Dermis blood vessel endothelial cell (primary cell): ENCODE data around the gene PTPMT1. TPM values are rescaled to one million over a fixed set of nuclear protein-coding genes. Genes with fewer than 3 reads are reported as not detected.
A peak's percentile ranks its signal among the peaks of the same experiment; 100 is the strongest.
"Not testable (repeated sequence)": the region's sequence is repeated elsewhere in the genome, so short reads cannot be mapped to it uniquely, and the experiment has no call there.

Experiments used
- DNase-seq: peaks from one replicate; pipeline ENCODE4 v3.0.0; 2010
- total RNA-seq: library from RNA; depleted of rRNA; stranded (reverse); fragments of >200 nt; gene quantifications from 2 replicates; pipeline ENCODE4 v1.2.3, GENCODE V29; 2014

The PTPMT1 gene
- total RNA-seq, 1 donor from 2014 or later = 110 TPM

DNA sequence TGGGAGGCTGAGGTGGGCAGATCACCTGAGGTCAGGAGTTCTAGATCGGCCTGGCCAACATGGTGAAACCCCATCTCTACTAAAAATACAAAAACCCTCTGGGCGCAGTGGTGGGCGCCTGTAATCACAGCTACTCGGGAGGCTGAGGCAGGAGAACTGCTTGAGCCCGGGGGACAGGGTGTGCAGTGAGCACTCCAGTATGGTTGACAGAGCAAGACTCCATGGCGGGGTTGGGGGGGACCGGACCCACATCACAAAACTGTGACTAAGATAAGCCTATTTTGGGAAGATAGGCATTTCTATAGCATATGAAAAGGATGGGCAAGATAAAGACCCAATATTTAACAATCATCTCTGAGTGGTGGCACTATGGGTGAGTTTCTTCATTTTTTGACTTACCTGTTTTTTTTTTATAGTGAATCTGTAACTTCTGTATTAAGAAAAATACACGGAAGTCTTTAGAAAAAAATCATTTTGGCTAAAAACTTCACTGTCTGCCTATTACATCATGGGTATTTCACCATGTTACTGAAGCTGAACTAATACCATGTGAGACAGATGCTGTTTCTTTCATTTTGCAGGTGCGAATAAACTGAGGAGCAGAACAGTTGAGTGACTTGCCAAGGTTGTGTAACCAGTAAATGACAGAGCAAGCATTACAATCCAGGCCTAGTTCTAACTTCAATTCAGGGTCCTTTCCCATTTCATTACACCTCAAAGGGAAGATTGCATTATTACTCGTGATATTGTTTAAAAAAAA lies 14.9 kb upstream of the PTPMT1 start:
- DNase-seq = no peak

DNA sequence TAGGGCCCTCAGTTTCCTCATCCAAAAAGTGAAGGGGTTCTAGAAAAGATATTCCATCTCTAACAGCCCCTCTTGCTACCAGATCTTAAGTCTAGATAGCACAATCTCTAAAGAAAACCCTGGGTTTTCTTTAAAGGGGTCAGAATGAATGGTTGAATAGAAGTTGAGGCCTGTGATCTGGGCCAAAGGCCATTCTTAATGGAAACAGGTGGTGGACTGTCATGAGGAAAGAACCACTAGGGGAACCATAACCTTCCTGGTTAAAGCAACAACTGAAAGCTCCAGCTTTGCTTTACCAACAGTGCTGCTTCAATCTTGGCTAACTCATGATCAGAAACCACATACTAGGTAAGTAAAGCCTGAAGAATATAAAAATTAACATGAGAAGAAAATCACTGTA lies 14.3 kb upstream of the PTPMT1 start:
- peak; percentile 60 for DNase-seq

DNA sequence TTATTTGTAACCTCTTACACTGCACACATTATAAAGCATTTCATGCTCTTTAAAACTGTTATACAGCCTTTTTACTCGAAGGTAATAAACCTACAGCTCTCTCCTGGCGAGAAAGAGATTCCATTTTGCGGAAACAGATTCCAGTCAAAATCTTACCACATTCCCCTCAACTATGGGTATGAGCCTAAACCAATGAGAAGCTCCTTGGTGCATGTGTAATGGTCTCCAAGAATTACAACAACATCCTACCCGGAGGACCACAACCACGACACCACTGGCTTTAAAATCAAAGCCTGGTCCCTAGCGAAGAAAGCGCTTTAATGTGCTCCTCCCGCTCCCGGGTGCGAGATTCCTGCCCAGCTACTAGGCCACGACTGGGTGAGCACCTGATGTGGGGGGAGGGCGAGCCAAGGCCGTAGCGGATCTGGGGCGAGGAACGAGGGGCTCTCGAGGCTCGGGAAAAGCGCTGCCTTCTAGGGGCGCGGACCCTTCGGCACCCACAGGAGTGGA lies 13.3 kb upstream of the PTPMT1 start:
- DNase-seq = peak; percentile 44

DNA sequence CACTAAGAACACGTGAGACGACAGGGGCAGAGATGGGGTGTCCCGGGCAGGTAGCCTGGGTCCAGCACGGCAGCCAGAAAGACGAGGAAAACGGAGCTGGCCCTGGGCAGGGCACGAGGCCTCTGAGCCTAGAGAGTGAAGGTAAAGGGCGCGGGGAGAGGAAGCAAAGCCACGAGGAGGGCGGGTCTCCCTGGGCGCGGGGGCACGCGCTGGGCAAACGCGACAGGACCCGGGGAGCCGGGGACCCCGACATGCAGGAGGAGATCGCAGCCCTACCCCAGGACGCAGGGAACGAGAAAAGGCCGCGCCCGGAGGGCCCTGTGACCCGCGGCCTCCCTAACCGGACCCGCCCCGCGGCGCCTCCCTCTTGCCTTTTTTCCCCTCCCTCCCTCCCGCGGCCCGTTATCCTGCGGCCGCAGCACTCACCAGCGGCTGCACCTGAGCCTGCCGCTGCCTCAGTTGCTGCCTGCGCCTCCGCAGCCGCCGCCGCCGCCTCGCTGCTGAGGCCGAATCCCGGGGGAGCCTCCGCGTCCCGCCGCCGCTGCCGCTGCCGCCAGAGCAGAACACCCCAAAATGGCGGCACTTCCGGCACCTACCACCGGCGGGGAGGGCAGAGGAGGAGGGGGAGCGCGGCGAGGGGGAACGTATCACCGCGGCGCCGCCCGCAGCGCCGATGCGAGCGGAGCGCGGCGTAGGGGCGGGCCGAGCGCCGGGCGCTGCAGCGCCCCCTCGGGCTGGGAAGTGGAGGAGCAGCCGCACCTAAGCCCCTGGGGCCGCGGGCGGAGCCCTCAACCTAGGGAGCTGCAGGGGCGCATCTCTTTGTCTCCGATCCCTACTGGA lies 12.6 kb upstream of the PTPMT1 start, which contains the start of gene CELF1:
TSS of gene CELF1 (minus strand) at position 567 of the 840 bp plus-strand sequence. CDS start 53,609 bp downstream, outside the sequence.
- peak; percentile 93 for DNase-seq

DNA sequence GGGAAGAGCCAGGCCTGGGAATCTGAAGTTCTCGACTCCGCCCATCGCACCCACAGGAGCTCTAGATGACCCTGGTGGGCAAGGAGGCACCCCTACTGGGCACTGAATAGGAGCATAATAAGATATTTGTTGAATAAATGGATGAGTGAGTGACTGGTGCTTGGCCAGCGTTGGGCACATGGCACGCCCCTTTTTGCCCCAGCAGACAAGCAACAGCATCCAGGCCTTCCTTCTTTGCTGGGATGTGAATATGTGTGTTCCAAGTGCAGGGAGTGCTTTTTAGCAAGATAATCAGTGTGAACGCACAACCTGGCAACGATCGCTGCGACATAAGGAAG lies 12.0 kb upstream of the PTPMT1 start:
- DNase-seq = peak; percentile 67

DNA sequence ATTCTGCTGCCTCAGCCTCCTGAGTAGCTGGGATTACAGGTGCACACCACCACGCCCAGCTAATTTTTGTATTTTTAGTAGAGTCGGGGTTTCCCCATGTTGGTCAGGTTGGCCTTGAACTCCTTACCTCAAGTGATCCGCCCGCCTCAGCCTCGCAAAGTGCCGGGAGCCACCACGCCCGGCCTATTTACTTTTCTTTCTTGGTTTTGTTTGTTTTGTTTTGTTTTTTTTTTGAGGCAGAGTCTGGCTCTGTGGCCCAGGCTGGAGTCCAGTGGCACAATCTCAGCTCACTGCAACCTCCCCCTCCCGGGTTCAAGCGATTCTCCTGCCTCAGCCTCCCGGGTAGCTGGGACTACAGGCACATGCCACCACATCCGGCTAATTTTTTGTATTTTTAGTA lies 8.4 kb upstream of the PTPMT1 start:
- not testable (repeated sequence) for DNase-seq

DNA sequence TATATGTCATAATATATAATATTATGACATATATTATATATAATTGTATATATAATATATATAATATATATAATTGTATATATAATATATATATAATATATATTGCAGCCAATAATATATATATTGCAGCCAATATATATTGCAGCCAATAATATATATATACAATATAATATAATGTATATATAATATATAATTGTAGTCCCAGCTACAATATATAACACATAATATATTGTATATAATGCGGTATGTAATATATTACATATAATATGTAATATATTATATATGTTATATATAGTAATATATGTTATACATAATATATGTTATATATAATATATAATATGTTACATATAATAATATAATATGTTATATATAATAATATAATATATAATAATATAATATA lies 6.7 kb upstream of the PTPMT1 start:
- no peak for DNase-seq

DNA sequence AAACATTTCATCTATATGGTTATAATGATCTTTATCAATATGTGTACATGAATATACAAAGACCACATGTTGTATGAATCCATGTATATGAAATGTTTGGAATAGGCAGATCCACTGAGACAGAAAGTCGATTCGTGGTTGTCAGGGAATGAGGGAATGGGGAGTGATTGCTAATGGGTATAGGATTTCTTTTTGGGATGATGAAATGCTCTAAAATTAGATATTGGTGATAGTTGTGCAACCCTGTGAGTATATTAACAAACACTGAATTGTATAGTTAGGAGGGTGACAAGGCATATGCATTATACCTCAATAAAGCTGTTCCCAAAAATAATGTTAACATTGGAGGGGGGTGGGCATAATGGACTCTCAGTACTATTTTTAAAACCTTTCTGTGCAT lies 5.0 kb upstream of the PTPMT1 start:
- DNase-seq = no peak

DNA sequence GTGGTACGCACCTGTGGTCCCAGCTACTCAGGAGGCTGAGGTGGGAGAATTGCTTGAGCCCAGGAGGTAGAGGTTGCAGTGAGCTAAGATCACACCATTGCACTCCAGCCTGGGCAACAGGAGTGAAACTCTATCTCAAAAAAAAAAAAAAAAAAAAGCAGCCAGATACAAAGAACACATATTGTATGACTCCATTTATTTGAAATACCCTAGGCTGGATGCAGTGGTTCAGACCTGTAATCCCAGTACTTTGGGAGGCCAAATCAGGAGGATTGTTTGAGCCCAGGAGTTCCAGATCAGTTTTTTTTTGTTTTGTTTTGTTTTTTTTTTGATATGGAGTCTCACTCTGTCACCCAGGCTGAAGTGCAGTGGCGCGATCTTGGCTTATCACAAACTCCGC lies 3.0 kb upstream of the PTPMT1 start:
- DNase-seq = not testable (repeated sequence)

DNA sequence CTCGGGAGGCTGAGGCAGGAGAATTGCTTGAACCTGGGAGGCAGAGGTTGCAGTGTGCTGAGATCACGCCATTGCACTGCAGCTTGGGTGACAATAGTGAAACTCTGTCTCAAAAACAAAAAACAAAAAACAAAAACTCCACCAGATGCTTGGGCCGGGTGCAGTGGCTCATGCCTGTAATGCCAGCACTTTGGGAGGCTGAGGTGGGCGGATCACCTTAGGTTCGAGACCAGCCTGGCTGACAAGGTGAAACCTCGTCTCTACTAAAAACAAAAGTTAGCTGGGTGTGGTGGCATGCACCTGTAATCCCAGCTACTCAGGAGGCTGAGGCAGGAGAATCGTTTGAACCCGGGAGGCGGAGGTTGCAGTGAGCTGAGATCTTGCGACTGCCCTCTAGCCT lies 1.0 kb upstream of the PTPMT1 start:
- DNase-seq = not testable (repeated sequence)

DNA sequence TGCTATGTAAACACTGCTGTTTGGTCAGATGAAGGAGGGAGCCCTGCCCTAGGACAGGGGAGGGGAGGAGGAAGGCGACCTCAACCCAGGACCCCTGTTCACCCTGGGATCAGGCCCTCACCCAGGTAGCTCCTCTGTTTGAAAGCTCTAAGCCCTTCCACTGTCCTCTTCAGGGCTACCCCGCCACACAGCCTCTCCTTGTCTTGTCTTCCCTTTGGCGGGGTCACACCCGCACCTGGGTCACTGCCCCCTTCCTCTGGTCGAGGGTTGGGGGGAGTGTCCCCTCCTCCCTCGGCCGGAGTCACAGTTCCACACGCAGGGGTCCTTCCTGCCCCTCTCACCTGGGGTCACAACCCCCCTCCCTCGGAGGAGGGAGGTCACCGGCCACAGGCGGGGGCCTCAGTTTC lies 463 bp upstream of the PTPMT1 start:
- no peak for DNase-seq

DNA sequence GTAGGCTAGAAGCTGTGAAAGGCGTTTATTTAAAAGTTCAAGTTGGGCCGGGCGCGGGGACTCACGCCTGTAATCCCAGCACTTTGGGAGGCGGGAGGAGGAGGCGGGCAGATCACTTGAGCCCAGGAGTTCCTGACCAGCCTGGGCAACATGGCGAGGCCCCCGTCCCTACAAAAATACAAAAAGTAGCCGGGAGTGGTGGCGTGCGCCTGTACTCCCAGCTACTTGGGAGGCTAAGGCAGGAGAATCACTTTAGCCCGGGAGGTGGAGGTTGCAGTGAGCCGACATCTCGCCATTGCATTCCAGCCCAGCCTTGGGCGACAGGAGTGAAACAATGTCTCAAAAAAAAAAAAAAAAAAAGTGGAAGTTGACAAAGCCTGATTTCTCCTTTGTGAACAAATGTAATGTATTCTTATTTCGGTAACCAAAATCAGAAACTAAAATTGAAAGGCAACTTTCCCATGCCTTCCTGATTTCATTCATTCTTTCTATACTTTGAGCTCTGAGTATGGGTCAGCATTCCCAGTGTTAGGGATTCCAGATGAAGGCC lies 825 bp downstream of the PTPMT1 start:
- DNase-seq = peak; percentile 32

DNA sequence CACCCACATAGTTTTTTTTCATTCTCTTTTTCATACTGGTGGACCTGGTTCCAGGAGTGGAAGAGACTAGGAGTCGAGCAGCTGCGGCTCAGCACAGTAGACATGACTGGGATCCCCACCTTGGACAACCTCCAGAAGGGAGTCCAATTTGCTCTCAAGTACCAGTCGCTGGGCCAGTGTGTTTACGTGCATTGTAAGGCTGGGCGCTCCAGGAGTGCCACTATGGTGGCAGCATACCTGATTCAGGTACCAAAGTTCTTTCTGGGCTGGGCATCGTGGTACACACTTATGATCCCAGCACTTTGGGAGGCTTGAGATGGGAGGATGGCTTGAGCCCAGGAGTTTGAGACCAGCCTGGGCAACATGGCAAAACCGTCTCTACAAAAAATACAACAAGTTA lies 4.2 kb downstream of the PTPMT1 start:
- DNase-seq = no peak

DNA sequence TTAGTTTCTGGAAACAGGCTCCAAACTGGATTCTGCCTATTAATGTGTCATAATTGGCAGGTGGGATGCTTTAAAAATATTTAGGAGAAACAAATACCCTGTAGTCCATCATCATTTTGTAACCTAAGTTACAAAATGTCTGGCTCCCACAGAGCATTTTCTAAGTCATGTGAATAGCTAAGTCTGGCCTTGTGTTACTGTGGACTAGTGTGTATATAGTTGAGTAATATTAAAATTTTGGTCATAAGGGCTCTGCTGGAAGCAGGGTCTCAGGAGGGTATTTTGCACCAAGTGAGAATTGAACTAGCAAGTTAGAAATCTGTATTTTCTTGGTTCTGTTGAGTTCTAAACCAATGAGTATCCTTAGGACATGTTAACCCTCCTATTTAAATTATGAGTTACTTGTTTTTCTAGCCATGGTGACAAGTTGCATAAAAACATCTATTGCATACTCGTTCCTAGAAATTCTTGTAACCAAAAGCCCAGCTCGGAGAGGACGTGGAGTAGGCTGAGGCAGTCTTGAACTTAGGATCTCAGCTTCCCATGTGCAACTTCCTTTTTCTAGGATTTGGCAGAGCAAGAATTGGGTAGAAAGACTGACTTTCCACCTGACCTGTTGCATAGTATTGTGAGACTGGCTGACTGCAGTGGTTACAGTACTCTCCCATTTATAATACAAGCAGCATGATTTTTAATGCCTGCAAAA lies 5.4 kb downstream of the PTPMT1 start:
- DNase-seq = no peak

DNA sequence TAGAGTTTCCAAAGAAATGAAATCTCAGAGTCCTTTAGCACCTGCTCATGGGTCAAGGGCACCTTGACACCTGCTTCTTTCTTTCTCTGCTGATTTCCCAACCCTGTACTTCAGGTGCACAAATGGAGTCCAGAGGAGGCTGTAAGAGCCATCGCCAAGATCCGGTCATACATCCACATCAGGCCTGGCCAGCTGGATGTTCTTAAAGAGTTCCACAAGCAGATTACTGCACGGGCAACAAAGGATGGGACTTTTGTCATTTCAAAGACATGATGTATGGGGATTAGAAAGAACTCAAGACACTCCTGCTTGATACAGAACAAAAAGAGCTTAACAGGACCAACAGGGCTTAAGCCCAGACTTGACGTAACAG lies 5.9 kb downstream of the PTPMT1 start:
- no peak for DNase-seq

DNA sequence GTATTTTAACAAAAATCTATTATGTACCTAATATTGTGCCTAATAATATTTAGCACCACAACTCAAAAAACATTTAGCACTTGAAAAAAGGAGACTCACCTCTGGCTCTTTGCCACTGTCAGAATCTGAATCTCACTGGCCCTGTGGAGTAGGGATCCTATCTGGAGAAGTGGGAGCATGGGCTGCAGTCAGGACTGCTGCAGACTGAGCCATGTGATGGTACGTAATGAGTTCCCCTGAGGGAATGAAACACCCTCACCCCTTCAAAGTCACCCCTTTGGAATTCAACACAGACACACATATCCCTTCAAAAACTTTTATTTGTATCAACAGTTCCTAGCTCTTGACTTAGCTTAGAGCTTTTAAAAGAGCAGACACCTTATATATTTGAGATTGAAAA lies 6.5 kb downstream of the PTPMT1 start:
- DNase-seq = no peak

DNA sequence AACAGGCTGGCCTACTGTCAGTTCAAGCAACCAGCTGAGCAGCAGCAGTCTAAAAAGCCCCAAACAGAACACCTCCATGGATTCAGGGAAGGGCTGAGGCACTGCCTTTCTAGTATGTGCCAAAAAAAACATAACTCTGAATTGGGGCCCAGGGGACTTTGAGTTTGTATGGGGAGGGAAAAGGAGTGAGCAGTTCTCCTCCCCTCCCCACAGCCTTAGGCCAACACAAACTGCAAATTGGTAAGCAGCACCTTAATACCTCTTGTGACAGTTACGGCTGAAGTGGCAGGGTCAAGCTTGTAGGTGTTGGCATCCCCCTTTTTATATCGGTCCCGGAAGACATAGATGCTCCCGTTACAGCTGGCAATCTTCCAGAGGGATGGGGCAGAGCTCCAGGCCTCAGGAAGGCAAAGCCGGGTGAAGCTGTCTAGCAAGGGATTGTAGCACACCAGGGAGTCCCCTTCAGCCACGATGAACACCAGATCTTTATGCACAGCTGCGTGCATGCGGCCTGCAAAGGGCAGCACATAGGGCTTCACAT lies 7.4 kb downstream of the PTPMT1 start:
- no peak for DNase-seq

DNA sequence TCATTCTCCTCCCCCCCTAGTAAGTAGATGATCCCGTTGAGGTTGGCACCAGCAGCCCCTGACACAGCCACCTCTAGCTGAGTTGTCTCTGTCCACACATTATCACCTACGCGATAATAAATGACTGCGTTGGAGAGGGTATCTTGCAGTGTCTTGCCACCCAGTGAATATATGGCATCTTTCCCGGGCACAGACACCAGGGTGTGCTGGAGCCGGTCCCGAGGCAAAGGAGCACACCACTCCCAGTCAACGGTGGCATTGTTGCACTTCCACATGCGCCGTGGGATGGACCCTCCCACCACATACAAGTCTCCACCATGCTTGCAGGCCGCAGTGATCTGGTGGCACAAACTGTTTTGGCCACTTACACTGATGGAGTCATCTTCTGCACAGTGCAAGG lies 7.9 kb downstream of the PTPMT1 start:
- no peak for DNase-seq

DNA sequence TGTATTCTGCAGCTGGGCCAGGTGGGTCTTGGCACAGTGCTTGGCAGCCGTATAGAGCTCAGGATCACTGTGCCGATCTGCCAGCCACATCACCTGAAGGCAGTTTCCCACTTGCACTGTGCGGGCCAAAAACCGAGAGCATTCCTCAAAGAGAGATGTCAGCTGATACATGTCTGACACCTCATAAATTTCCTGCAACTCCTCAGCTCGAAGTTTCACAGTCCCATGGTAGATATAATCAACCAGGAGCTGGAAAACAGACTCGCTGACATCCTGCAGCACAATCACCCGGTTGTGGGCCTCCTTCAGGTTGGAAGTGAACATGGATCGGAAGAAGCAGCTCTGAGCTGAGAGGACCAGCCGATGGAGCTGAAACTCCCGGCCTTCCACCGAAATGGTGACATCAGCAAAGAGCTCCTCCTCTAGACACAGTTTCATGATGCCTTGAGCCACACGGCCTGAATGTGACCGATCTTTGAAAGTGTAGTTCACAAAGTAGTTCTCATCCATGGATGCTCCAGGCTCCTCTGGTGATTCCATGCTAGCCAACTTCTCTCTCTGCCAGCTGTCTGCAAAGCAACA lies 12.2 kb downstream of the PTPMT1 start:
- DNase-seq = no peak

DNA sequence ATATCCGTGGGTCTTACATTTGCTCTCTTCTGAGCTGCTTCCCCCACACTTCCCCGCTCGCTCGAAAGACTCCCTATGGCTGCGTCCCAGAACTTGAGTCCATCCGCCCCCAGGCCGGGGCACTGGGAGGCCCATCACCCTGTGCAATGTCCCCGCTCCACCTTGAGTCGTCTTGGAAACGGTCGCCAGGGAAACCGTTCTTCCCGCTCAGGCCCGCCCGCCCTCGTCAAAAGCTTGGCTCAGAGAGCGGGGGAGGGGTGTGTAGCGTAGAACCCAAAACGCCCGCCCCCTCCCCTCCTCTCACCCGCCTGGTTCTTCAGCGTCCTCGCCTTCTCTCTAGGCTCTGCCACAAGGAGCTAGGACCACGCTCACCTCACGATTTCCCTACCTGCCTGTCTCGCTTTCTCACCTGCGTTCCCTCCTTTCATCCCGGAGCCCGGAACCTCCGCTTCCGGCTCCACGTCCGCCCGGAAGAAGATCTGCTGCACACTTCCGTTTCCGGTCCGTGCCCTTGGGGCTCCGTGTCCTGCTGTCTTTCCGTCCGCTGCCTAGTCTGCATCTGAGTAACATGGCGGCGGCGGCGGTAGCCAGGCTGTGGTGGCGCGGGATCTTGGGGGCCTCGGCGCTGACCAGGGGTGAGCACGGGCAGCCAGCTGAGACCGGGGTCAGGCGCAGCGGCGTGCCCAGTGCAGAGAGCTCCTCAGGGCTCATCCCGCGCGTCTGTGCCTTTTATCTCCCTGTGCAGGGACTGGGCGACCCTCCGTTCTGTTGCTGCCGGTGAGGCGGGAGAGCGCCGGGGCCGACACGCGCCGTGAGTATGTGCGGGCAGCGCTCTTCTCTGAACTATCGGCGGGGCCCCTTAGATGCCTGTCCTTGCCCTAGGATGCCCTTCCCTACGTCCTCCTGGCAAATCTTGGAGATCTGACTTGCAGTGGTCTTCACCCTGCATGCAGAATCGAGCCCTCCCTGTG lies 13.4 kb downstream of the PTPMT1 start, which contains the start of the genes KBTBD4 and NDUFS3:
TSS of gene KBTBD4 (minus strand) at position 447 of the 971 bp plus-strand sequence. CDS start at position 428, 19 bp downstream.
TSS of gene NDUFS3 (plus strand) at position 551 of the 971 bp plus-strand sequence. CDS start at position 569, 18 bp downstream.
- DNase-seq = peak; percentile 89

DNA sequence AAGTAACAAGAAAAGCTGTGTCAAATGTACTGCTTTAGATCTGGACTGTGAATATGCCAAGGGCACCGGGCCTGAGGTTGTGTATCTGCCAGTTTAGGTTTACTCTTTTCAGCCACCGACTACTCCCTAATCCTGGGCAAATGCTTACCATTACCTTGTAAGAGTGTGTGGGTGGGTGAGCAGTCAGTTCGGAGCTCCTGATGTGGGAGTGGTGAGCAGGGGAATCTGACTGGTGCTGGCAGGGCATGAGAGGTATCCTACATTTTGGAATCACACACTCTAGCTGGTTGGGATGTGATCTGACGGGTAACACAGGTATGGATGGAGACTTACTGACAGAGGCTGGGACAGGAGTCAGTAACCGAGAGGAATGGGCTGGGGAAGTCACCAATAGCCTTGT lies 18.4 kb downstream of the PTPMT1 start:
- DNase-seq = no peak
